Measurements from ENCODE around the gene ATP13A5. TPM values are rescaled to one million over a fixed set of nuclear protein-coding genes. Genes with fewer than 3 reads are reported as not detected.

ATP13A5 gene
- total RNA-seq, 1 experiment from 2014 or later = not detected

DNA sequence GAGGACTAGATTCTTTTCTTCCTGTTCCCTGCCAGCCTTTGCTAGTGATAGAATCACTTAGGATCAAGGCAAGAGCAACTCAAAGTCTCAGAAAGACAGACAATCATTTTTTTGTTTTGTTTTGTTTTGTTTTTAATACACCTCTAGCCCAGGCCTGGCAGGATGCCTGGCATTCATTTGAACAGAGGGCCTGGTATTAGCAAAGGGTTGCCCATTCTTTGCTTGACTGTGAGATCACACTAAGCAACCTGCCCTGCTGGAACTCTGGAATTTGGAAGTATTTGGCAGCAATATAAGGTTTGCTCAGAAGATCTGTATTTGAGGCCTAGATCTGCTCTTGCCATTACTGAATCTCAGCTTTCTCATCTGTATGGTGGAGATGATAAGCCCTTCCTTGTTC, 21.8 kb upstream of the ATP13A5 start:
- H3K9me3 ChIP-seq (ENCODE audit: control insufficient read depth, insufficient read depth, low read depth, low read length) = no peaks in the 10 kb centered on the region
- ATAC-seq = no peak

DNA sequence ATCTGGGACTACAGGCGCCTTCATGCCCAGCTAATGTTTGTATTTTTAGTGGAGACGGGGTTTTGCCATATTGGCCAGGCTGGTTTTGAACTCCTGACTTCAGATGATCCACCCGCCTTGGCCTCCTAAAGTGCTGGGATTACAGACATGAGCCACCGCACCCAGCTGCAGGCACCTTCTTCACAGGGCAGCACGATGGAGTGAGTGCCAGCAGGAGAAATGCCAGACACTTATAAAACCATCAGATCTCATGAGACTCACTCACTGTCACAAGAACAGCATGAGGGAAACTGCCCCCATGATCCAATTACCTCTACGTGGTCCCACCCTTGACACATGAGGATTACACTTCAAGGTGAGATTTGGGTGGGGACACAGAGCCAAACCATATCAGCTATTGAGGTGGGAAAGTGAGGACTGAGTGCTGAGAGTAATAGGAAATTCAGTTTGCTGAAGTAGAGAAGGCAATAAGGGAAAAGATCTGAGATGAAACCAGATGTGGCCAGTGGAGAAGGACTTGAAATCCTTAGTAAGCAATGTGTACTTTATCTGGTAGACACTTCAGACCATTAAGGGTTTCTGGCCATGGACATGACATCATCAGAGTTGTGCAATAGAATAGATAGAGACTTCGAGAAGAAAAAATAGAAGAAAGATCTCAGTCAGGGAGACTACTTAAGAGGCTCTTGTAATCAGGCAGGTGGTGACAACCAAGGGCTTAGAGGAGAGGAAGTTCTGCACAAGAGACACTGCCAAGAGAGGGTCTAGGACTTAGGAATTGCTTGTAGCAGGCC, 18.1 kb upstream of the ATP13A5 start:
- POLR2A ChIA-PET = no interaction called here
- ATAC-seq (no peak), DNase-seq (ENCODE audit: low read depth, low spot score) (no peak)
- intact Hi-C loops (cut with micrococcal nuclease; ENCODE audit: unreplicated experiment) = no loop called here
- TF ChIP-seq SIN3A (IDR thresholded peaks at IDR 0.05; ENCODE audit: borderline replicate concordance, insufficient read depth, low read depth, low read length) = no peak
- no peaks in the 10 kb centered on the region for H3K36me3 ChIP-seq (ENCODE audit: control insufficient read depth, insufficient read depth, low read length)
- no peaks in the 10 kb centered on the region for H3K9me3 ChIP-seq (ENCODE audit: control insufficient read depth, insufficient read depth, low read depth, low read length)
- no peak overlapping the region for H3K4me3 ChIP-seq (ENCODE audit: low read depth in 2 of 2, low read length in 2 of 2)
- BruUV-seq (replicated peaks) = no TSS peak
- H3K27ac ChIP-seq (ENCODE audit: low read length) = no peak overlapping the region
- CTCF ChIA-PET = no interaction called here
- in situ Hi-C loops (cut with HindIII; ENCODE audit: low pct_unique_long_range_greater_than_20kb, low sequenced_read_pairs) = no loop called here
- no peaks in the 10 kb centered on the region for H3K4me1 ChIP-seq (ENCODE audit: control insufficient read depth, insufficient read depth, low read length)
- H3K27me3 ChIP-seq (ENCODE audit: control insufficient read depth, insufficient read depth, low read length) = peaks cover 2% of the 10 kb centered on the region; the same call in 1 of the 2 replicates

More for the DNA sequence above, 21.8 kb upstream of the ATP13A5 start:
- Histone ChIP-seq H3K4me3 (ENCODE audit: low read depth in 2 of 2, low read length in 2 of 2) (no peak overlapping the region), H3K36me3 (ENCODE audit: control insufficient read depth, insufficient read depth, low read length) (no peaks in the 10 kb centered on the region), H3K27me3 (ENCODE audit: control insufficient read depth, insufficient read depth, low read length) (peaks cover 4% of the 10 kb centered on the region; the same call in 1 of the 2 replicates), H3K4me1 (ENCODE audit: control insufficient read depth, insufficient read depth, low read length) (no peaks in the 10 kb centered on the region), H3K27ac (ENCODE audit: low read length) (no peak overlapping the region)
- BruUV-seq (replicated peaks) = no TSS peak
- in situ Hi-C loops (cut with HindIII; ENCODE audit: low pct_unique_long_range_greater_than_20kb, low sequenced_read_pairs) = no loop called here
- ChIA-PET CTCF (interaction anchor here (0.7 kb wide), 1 partner anchor 346 kb away, joined by 4 read pairs; no protein-coding TSS in a partner anchor), POLR2A (no interaction called here)
- intact Hi-C loops (cut with micrococcal nuclease; ENCODE audit: unreplicated experiment) = no loop called here
- TF ChIP-seq, protein P1, sequence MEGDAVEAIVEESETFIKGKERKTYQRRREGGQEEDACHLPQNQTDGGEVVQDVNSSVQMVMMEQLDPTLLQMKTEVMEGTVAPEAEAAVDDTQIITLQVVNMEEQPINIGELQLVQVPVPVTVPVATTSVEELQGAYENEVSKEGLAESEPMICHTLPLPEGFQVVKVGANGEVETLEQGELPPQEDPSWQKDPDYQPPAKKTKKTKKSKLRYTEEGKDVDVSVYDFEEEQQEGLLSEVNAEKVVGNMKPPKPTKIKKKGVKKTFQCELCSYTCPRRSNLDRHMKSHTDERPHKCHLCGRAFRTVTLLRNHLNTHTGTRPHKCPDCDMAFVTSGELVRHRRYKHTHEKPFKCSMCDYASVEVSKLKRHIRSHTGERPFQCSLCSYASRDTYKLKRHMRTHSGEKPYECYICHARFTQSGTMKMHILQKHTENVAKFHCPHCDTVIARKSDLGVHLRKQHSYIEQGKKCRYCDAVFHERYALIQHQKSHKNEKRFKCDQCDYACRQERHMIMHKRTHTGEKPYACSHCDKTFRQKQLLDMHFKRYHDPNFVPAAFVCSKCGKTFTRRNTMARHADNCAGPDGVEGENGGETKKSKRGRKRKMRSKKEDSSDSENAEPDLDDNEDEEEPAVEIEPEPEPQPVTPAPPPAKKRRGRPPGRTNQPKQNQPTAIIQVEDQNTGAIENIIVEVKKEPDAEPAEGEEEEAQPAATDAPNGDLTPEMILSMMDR (IDR thresholded peaks at IDR 0.05) = no peak
- TF ChIP-seq SIN3A (IDR thresholded peaks at IDR 0.05; ENCODE audit: borderline replicate concordance, insufficient read depth, low read depth, low read length) = no peak
- TF ChIP-seq TCF7L2 (IDR thresholded peaks at IDR 0.05; ENCODE audit: low read depth, low read length) = no peak
- TF ChIP-seq, protein P2, sequence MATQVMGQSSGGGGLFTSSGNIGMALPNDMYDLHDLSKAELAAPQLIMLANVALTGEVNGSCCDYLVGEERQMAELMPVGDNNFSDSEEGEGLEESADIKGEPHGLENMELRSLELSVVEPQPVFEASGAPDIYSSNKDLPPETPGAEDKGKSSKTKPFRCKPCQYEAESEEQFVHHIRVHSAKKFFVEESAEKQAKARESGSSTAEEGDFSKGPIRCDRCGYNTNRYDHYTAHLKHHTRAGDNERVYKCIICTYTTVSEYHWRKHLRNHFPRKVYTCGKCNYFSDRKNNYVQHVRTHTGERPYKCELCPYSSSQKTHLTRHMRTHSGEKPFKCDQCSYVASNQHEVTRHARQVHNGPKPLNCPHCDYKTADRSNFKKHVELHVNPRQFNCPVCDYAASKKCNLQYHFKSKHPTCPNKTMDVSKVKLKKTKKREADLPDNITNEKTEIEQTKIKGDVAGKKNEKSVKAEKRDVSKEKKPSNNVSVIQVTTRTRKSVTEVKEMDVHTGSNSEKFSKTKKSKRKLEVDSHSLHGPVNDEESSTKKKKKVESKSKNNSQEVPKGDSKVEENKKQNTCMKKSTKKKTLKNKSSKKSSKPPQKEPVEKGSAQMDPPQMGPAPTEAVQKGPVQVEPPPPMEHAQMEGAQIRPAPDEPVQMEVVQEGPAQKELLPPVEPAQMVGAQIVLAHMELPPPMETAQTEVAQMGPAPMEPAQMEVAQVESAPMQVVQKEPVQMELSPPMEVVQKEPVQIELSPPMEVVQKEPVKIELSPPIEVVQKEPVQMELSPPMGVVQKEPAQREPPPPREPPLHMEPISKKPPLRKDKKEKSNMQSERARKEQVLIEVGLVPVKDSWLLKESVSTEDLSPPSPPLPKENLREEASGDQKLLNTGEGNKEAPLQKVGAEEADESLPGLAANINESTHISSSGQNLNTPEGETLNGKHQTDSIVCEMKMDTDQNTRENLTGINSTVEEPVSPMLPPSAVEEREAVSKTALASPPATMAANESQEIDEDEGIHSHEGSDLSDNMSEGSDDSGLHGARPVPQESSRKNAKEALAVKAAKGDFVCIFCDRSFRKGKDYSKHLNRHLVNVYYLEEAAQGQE (IDR thresholded peaks at IDR 0.05; ENCODE audit: insufficient read depth in 1 of 2, low read depth in 2 of 2, low read length in 1 of 2) = no peak
- TF ChIP-seq POLR2AphosphoS5 (IDR thresholded peaks at IDR 0.05; ENCODE audit: low read depth, low read length) = no peak
- DNase-seq (ENCODE audit: low read depth, low spot score) = no peak

DNA sequence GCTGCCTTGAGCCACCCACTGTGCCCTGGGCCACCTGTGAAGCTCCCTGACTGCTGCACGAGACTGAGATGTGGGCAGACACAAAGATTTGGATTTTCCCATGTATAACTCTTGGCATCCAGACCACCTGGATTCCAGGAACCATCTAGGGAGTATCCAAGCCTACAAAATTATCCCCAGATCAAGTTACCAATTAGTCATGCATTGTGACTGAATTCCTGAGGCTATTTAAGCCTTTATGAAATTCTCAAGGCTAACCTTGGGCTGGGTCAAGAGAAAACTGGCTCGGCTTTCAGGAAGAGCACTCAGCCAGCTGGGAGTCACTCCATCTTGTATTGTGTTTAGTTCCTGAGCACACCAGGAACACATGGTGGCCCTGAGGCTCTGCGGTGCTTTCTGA, 13.3 kb upstream of the ATP13A5 start:
- H3K4me1 ChIP-seq (ENCODE audit: control insufficient read depth, insufficient read depth, low read length) = no peaks in the 10 kb centered on the region
- CTCF ChIA-PET = no interaction called here
- in situ Hi-C loops (cut with HindIII; ENCODE audit: low pct_unique_long_range_greater_than_20kb, low sequenced_read_pairs) = no loop called here
- DNase-seq (ENCODE audit: low read depth, low spot score) (no peak), ATAC-seq (no peak)
- H3K27ac ChIP-seq (ENCODE audit: low read length) = no peak overlapping the region
- H3K36me3 ChIP-seq (ENCODE audit: control insufficient read depth, insufficient read depth, low read length) = no peaks in the 10 kb centered on the region
- peaks cover 2% of the 10 kb centered on the region; the same call in 1 of the 2 replicates for H3K27me3 ChIP-seq (ENCODE audit: control insufficient read depth, insufficient read depth, low read length)
- no peak overlapping the region for H3K4me3 ChIP-seq (ENCODE audit: low read depth in 2 of 2, low read length in 2 of 2)
- no TSS peak for BruUV-seq (replicated peaks)
- H3K9me3 ChIP-seq (ENCODE audit: control insufficient read depth, insufficient read depth, low read depth, low read length) = no peaks in the 10 kb centered on the region
- POLR2A ChIA-PET = no interaction called here
- no peak for TF ChIP-seq POLR2AphosphoS5 (IDR thresholded peaks at IDR 0.05; ENCODE audit: low read depth, low read length)
- TF ChIP-seq, protein P2 (IDR thresholded peaks at IDR 0.05; ENCODE audit: insufficient read depth in 1 of 2, low read depth in 2 of 2, low read length in 1 of 2) = no peak
- TF ChIP-seq, protein P1 (IDR thresholded peaks at IDR 0.05) = no peak
- no peak for TF ChIP-seq TCF7L2 (IDR thresholded peaks at IDR 0.05; ENCODE audit: low read depth, low read length)
- no peak for TF ChIP-seq SIN3A (IDR thresholded peaks at IDR 0.05; ENCODE audit: borderline replicate concordance, insufficient read depth, low read depth, low read length)
- intact Hi-C loops (cut with micrococcal nuclease; ENCODE audit: unreplicated experiment) = no loop called here

Data from Panc1 (cell line).